GM20000 (cell line): ENCODE results near the gene CLCN6.

Experiments used
- DNase-seq: peaks from one replicate; pipeline ENCODE4 v3.0.0; 2012; ENCODE audit warnings: low spot score
- TF ChIP-seq, protein P1 (sequence below): IDR thresholded peaks from 2 replicates; pipeline ENCODE4 v1.5.1; 2012; ENCODE audit warnings: mild to moderate bottlenecking, control low read depth; ENCODE audit errors: extremely low read depth, missing control alignments

The CLCN6 gene

DNA sequence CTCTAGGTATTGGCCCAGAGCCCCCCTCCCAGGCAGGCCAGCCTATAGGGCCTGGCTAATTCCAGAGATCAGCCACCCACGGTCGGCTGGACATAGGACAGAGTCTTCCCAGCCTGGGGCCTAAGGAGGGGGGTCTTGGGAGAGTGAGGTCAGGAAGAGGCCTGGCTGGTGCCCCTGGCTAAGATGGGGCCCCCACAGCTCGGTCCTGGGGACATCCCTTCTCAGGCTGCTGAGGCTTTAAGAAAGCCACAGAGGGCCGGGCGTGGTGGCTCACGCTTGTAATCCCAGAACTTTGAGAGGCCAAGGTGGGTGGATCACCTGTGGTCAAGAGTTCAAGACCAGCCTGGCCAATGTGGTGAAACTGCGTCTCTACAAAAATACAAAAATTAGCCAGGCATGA lies 41.5 kb upstream of the CLCN6 start:
- no peak for DNase-seq
- TF ChIP-seq, protein P1, sequence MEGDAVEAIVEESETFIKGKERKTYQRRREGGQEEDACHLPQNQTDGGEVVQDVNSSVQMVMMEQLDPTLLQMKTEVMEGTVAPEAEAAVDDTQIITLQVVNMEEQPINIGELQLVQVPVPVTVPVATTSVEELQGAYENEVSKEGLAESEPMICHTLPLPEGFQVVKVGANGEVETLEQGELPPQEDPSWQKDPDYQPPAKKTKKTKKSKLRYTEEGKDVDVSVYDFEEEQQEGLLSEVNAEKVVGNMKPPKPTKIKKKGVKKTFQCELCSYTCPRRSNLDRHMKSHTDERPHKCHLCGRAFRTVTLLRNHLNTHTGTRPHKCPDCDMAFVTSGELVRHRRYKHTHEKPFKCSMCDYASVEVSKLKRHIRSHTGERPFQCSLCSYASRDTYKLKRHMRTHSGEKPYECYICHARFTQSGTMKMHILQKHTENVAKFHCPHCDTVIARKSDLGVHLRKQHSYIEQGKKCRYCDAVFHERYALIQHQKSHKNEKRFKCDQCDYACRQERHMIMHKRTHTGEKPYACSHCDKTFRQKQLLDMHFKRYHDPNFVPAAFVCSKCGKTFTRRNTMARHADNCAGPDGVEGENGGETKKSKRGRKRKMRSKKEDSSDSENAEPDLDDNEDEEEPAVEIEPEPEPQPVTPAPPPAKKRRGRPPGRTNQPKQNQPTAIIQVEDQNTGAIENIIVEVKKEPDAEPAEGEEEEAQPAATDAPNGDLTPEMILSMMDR, result no peak

DNA sequence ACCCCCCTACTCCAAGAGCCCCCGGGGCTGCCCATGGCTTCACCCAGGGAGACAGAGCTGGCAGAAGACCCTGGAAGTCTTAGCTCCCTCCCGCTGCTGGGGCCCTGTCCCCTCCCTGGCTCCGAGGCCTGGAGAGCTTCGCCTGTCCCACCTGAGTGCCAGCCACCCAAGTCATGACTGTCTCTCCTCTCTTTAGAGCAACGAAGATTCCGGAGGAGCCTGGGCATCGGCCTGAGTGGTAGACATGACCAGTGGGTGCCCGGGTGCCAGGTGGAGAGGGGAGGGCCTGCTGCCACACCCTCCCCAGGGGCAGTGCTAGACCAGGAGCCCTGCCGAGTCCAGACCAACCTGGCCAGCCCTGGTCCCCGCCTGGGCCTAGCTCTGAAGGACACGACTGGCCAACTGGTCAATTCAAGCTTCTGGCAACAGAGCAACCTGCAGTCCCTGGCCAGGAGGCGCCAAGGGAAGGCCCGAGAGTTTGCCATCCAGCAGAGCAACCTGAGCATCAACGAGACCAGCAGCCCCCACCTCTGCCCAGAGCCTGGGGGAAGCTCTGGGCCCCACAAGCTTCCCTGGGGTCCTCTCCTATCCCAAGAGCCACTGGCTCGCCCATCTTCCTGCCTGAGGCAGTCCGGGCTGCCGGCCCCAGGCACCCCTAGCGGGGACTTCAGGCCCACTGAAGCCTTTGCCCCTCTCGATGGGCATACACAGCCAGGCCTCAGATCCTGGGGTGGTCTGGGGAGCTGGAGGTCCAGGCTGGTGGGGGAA lies 40.1 kb upstream of the CLCN6 start:
- TF ChIP-seq, protein P1, result no peak
- DNase-seq, result no peak

DNA sequence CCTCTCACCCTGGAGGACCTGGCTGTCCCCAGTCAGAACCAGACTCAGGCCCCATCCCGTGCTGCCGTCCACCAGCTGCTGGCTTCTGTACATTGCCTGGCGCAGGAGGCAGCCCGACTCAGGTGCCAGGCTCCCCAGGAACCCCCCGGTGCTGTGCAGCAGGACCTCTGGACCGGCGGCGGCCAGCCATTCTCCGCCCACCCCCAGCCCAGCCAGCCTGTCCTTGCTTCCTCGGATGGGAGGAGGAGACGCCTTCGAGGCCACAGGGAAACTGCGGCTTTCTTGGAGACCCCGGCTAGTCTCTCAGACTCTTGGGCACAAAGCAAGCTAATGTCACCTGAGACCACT lies 39.6 kb upstream of the CLCN6 start:
- no peak for DNase-seq

GRCh38 chr1:11767922-11768704 lies 37.9 kb upstream of the CLCN6 start:
- TF ChIP-seq, protein P1, result no peak
- no peak for DNase-seq

More for the DNA sequence above, 39.6 kb upstream of the CLCN6 start:
- TF ChIP-seq, protein P1, result no peak

DNA sequence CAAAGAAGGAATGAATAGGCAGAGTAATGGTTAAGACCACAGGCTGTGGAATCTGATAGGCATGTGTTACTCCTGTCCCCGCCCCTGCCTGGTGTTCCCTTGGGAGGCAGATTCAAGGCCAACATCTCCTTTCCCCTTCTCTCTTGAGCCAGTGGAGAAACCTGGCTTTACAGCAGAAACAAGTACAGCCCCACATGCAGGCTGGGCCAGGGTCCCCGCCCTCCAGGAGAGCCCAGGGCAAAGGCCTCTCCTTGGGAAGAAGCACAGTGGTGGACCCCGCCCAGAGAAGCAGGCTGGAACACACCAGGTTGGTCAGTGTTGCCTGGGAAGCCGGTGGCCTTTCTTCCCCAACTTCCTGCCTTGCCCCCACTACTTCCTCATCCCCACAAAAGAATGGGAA lies 37.2 kb upstream of the CLCN6 start:
- TF ChIP-seq, protein P1, result no peak
- DNase-seq, result no peak

DNA sequence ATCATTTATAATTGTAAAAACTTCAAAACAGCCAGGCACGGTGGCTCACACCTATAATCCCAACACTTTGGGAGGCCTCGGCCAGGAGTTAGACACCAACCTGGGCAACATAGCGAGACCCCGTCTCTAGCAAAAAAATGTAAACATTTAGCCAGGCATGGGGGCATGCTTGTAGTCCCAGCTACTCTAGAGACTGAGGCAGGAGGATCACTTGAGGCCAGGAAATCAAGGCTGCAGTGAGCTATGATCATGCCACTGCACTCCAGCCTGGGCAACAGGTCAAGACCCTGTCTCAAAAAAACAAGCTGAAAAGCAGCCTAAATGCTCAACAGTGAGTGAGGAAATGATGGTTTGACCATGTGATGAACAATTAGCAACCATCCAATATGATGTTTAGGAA lies 36.7 kb upstream of the CLCN6 start:
- TF ChIP-seq, protein P1, result no peak
- no peak for DNase-seq

DNA sequence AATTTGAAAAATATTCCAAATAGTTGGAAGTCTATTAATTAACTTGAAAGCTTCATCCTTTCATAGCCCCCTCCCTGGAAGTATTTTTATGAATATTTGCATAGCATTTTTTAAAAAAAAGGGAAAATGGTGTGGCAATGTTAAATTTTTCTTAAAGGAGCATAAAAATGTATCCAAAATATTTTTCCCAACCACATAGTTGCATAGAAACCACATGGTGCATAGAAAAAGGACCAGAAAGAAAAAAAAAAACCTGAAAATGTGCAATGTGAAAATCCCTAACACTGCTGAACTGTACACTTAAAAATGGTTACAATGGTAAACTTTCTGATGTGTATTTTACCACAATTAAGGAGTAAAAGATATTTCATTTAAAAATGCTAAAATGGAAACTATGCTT lies 36.0 kb upstream of the CLCN6 start:
- DNase-seq, result no peak
- TF ChIP-seq, protein P1, result no peak
